Neural progenitor cell (in vitro differentiated cells): ENCODE data around the gene DAAM2. TPM values are rescaled to one million over a fixed set of nuclear protein-coding genes. Genes with fewer than 3 reads are reported as not detected.

ENCODE experiments used
- DNase-seq: peaks from one replicate; pipeline ENCODE4 v3.0.0-alpha.2; 2016; ENCODE audit warnings: low spot score
- H2AFZ ChIP-seq: fragments of 200-600 bp; sonication (generic); replicated peaks from 2 replicates; pipeline ENCODE4 v1.6.1; 2016; ENCODE audit warnings: antibody characterized with exemption
- H3F3A ChIP-seq: fragments of 200-600 bp; sonication (generic); 2 replicates; pipeline ENCODE4 v1.6.1; 2016; ENCODE audit warnings: antibody characterized with exemption, low read depth
- H3K27ac ChIP-seq: fragments of 200-600 bp; sonication (generic); 2 replicates; pipeline ENCODE4 v1.5.1; 2016; ENCODE audit warnings: mild to moderate bottlenecking
- H3K27me3 ChIP-seq: fragments of 200-600 bp; sonication (generic); 2 replicates; pipeline ENCODE4 v1.6.1; 2016; ENCODE audit warnings: mild to moderate bottlenecking, moderate library complexity
- H3K36me3 ChIP-seq: fragments of 200-600 bp; sonication (generic); 2 replicates; pipeline ENCODE4 v1.5.1; 2016
- H3K4me1 ChIP-seq: fragments of 200-600 bp; sonication (generic); 2 replicates; pipeline ENCODE4 v1.6.1; 2016; ENCODE audit warnings: mixed run types
- H3K4me2 ChIP-seq: fragments of 200-600 bp; sonication (generic); 2 replicates; pipeline ENCODE4 v1.6.1; 2016
- H3K4me3 ChIP-seq: fragments of 200-600 bp; sonication (generic); 2 replicates; pipeline ENCODE4 v1.5.1; 2016
- H3K79me2 ChIP-seq: fragments of 200-600 bp; sonication (generic); 2 replicates; pipeline ENCODE4 v1.6.1; 2016; ENCODE audit warnings: low read depth
- H3K9ac ChIP-seq: fragments of 200-600 bp; sonication (generic); 2 replicates; pipeline ENCODE4 v1.6.1; 2016
- H3K9me3 ChIP-seq: fragments of 200-600 bp; sonication (generic); 2 replicates; pipeline ENCODE4 v1.5.1; 2016; ENCODE audit warnings: low read depth
- H4K20me1 ChIP-seq: fragments of 200-600 bp; sonication (generic); 2 replicates; pipeline ENCODE4 v1.6.1; 2016; ENCODE audit warnings: low read depth
- H3K27ac Mint-ChIP-seq: 3 replicates; pipeline ENCODE4 v1.8.0; 2021; ENCODE audit warnings: mixed read lengths
- H3K27me3 Mint-ChIP-seq: 2 replicates; pipeline ENCODE4 v1.8.0; 2022; ENCODE audit warnings: low read depth, mild to moderate bottlenecking, inconsistent platforms, moderate library complexity, mixed read lengths; ENCODE audit not compliant: insufficient read depth
- H3K36me3 Mint-ChIP-seq: 3 replicates; pipeline ENCODE4 v1.8.0; 2021; ENCODE audit warnings: mixed read lengths
- H3K4me1 Mint-ChIP-seq: 3 replicates; pipeline ENCODE4 v1.8.0; 2021; ENCODE audit warnings: mixed read lengths
- H3K4me3 Mint-ChIP-seq: 3 replicates; pipeline ENCODE4 v1.8.0; 2021; ENCODE audit warnings: mild to moderate bottlenecking, moderate library complexity, mixed read lengths
- H3K9me3 Mint-ChIP-seq: 3 replicates; pipeline ENCODE4 v1.8.0; 2020; ENCODE audit warnings: mixed read lengths
- CTCF ChIP-seq: fragments of 200-600 bp; sonication (generic); IDR thresholded peaks from 2 replicates; pipeline ENCODE4 v1.5.1; 2017; ENCODE audit warnings: antibody characterized with exemption, mild to moderate bottlenecking
- EZH2 ChIP-seq: fragments of 200-600 bp; sonication (generic); IDR thresholded peaks from 2 replicates; pipeline ENCODE4 v1.6.1; 2017; ENCODE audit warnings: antibody characterized with exemption, mild to moderate bottlenecking, moderate library complexity
- EZH2phosphoT487 ChIP-seq: fragments of 200-600 bp; sonication (generic); IDR thresholded peaks from 2 replicates; pipeline ENCODE4 v1.6.1; 2017; ENCODE audit warnings: antibody characterized with exemption
- total RNA-seq: library from RNA; depleted of rRNA; stranded (reverse); fragments of >200 nt; gene quantifications from 2 replicates; pipeline ENCODE4 v1.2.3, GENCODE V29; 2015; ENCODE audit warnings: low replicate concordance

Gene DAAM2
- total RNA-seq, 1 donor from 2014 or later, result 2.1 TPM

- no peak overlapping the region for H3K27ac Mint-ChIP-seq
Observed at GRCh38 chr6:39889229-39889628, 97.1 kb downstream of the DAAM2 start.

GRCh38 chr6:39891353-39891752 lies 99.2 kb downstream of the DAAM2 start:
- Histone ChIP-seq H3K27me3 (no peaks in the 10 kb centered on the region), H3K9me3 (no peaks in the 10 kb centered on the region), H2AFZ (no peak overlapping the region), H3F3A (no peaks in the 10 kb centered on the region), H3K79me2 (no peaks in the 10 kb centered on the region), H3K27ac (no peak overlapping the region), H3K4me1 (no peaks in the 10 kb centered on the region), H3K9ac (no peak overlapping the region), H3K4me3 (no peak overlapping the region), H4K20me1 (no peaks in the 10 kb centered on the region), H3K36me3 (no peaks in the 10 kb centered on the region), H3K4me2 (no peak overlapping the region)
- peaks cover 16% of the 10 kb centered on the region for H3K4me1 Mint-ChIP-seq
- no peaks in the 10 kb centered on the region for H3K9me3 Mint-ChIP-seq
- TF ChIP-seq EZH2 (no peak), EZH2phosphoT487 (no peak), CTCF (no peak)
- H3K27me3 Mint-ChIP-seq, result peaks cover 11% of the 10 kb centered on the region
- no peaks in the 10 kb centered on the region for H3K36me3 Mint-ChIP-seq
- no peak overlapping the region for H3K4me3 Mint-ChIP-seq
- no peak for DNase-seq
- no peak overlapping the region for H3K27ac Mint-ChIP-seq

More at GRCh38 chr6:39889229-39889628, 97.1 kb downstream of the DAAM2 start:
- H3K27ac ChIP-seq, result no peak overlapping the region
- Mint-ChIP-seq H3K9me3 (no peaks in the 10 kb centered on the region), H3K4me1 (peaks cover 20% of the 10 kb centered on the region), H3K36me3 (no peaks in the 10 kb centered on the region), H3K4me3 (no peak overlapping the region), H3K27me3 (peaks cover 11% of the 10 kb centered on the region)
- no peaks in the 10 kb centered on the region for H3K27me3 ChIP-seq
- H3K9me3 ChIP-seq, result no peaks in the 10 kb centered on the region
- no peak overlapping the region for H2AFZ ChIP-seq
- no peaks in the 10 kb centered on the region for H3F3A ChIP-seq
- H3K9ac ChIP-seq, result no peak overlapping the region
- no peak overlapping the region for H3K4me3 ChIP-seq
- H4K20me1 ChIP-seq, result no peaks in the 10 kb centered on the region
- no peaks in the 10 kb centered on the region for H3K36me3 ChIP-seq
- H3K4me1 ChIP-seq, result no peaks in the 10 kb centered on the region
- TF ChIP-seq EZH2 (no peak), EZH2phosphoT487 (no peak), CTCF (no peak)
- H3K79me2 ChIP-seq, result no peaks in the 10 kb centered on the region
- no peak overlapping the region for H3K4me2 ChIP-seq
- DNase-seq, result no peak

GRCh38 chr6:39891976-39892375 lies 99.8 kb downstream of the DAAM2 start:
- Mint-ChIP-seq H3K4me1 (peaks cover 12% of the 10 kb centered on the region), H3K9me3 (no peaks in the 10 kb centered on the region), H3K27me3 (peaks cover 6% of the 10 kb centered on the region), H3K36me3 (no peaks in the 10 kb centered on the region), H3K27ac (no peak overlapping the region), H3K4me3 (no peak overlapping the region)
- H3F3A ChIP-seq, result no peaks in the 10 kb centered on the region
- TF ChIP-seq EZH2 (no peak), CTCF (no peak), EZH2phosphoT487 (no peak)
- H4K20me1 ChIP-seq, result no peaks in the 10 kb centered on the region
- H3K36me3 ChIP-seq, result no peaks in the 10 kb centered on the region
- H2AFZ ChIP-seq, result no peak overlapping the region
- no peaks in the 10 kb centered on the region for H3K9me3 ChIP-seq
- H3K27ac ChIP-seq, result no peak overlapping the region
- H3K27me3 ChIP-seq, result no peaks in the 10 kb centered on the region
- no peaks in the 10 kb centered on the region for H3K4me1 ChIP-seq
- no peak overlapping the region for H3K4me3 ChIP-seq
- no peak overlapping the region for H3K4me2 ChIP-seq
- H3K9ac ChIP-seq, result no peak overlapping the region
- no peak for DNase-seq
- no peaks in the 10 kb centered on the region for H3K79me2 ChIP-seq
